ENCODE measurements around the gene ASPG.

ASPG gene

GRCh38 chr14:104131968-104132732 is 46.6 kb downstream of the ASPG start:
- Histone ChIP-seq H3K4me3 (ENCODE audit: low read length) (no peak overlapping the region), H3K4me1 (ENCODE audit: control insufficient read depth, insufficient read depth, low read length) (peaks cover 9% of the 10 kb centered on the region), H3K27me3 (ENCODE audit: control insufficient read depth, insufficient read depth, low read length) (peaks cover 42% of the 10 kb centered on the region), H3K9me3 (ENCODE audit: control insufficient read depth, low read length) (no peaks in the 10 kb centered on the region), H3K9ac (ENCODE audit: low read length) (no peak overlapping the region), H3K36me3 (ENCODE audit: control insufficient read depth, insufficient read depth, low read length) (no peaks in the 10 kb centered on the region)

DNA sequence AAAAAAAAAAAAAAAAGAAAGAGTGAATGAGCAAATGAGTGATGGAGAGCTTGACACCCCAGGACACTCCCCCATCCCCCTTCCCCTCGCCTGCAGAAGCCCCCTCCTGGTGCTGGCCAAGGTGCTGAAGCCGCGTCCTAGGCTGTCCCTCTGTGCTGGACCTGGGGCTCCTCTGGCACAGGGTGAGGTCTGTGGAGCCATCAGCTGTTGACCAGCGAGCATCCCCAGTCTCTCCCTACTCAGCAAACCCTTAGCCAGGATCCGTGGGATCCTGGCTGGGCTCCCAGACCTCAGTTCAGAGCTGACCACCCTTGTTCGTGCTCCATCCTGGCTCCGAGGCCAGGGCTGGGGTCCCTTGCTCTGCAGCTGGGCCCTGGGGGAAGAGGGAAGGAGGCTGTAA is 47.5 kb downstream of the ASPG start:
- Histone ChIP-seq H3K4me1 (ENCODE audit: control insufficient read depth, insufficient read depth, low read length) (peaks cover 15% of the 10 kb centered on the region), H3K9ac (ENCODE audit: low read length) (no peak overlapping the region), H3K36me3 (ENCODE audit: control insufficient read depth, insufficient read depth, low read length) (no peaks in the 10 kb centered on the region), H3K27me3 (ENCODE audit: control insufficient read depth, insufficient read depth, low read length) (peaks cover 49% of the 10 kb centered on the region), H3K9me3 (ENCODE audit: control insufficient read depth, low read length) (no peaks in the 10 kb centered on the region), H3K4me3 (ENCODE audit: low read length) (no peak overlapping the region)

- H3K4me1 ChIP-seq (ENCODE audit: control insufficient read depth, insufficient read depth, low read length): peaks cover 17% of the 10 kb centered on the region
- H3K27me3 ChIP-seq (ENCODE audit: control insufficient read depth, insufficient read depth, low read length): peaks cover 53% of the 10 kb centered on the region
- no peak overlapping the region for H3K9ac ChIP-seq (ENCODE audit: low read length)
- H3K36me3 ChIP-seq (ENCODE audit: control insufficient read depth, insufficient read depth, low read length): no peaks in the 10 kb centered on the region
- no peak overlapping the region for H3K4me3 ChIP-seq (ENCODE audit: low read length)
- H3K9me3 ChIP-seq (ENCODE audit: control insufficient read depth, low read length): no peaks in the 10 kb centered on the region
Observed at GRCh38 chr14:104133496-104133895, 48.0 kb downstream of the ASPG start.

DNA sequence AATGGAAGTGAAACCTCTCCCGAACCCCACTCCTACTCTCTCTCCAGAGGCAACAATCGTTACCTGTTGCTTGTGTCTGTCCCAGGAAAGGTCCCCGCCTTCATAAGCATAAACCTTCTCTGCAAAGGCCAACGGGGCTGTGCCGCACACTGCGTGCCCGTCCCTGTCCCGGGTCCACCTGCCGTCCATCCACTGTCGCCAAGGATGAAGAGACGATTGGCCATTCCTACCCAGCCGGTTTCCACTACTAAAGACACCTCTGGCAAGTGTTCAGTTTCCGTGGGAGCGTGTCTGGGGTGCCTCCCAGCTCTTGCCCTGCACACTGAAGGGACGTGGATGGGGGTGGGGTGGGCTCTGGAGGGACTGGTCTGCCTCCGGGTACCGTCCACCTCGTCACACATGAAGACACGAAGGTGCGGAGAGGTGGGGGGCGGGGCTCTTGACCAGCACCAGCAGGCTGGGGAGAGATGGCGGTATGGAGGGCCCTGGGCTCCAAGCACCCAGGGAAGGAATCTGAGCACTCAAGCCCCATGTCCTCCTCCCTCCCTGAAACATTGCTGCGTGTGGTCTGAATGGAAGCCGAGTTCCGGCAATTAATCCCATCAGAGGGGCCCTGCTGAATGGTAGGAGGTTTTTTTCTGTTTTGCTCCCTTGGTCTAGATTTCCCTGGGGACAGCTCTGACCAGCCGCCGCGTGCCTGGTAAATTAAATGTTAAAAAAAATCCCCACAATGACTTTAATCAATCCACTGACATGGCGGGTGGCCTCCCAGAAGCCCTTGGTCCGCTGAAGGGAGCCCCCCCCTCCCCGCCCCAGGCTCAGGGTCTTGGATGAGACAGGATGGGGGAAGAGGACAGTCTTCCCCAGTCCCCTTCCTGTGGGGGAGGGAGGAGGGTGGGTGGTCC is 48.8 kb downstream of the ASPG start:
- H3K36me3 ChIP-seq (ENCODE audit: control insufficient read depth, insufficient read depth, low read length): no peaks in the 10 kb centered on the region
- peaks cover 20% of the 10 kb centered on the region for H3K4me1 ChIP-seq (ENCODE audit: control insufficient read depth, insufficient read depth, low read length)
- H3K9ac ChIP-seq (ENCODE audit: low read length): no peak overlapping the region
- H3K27me3 ChIP-seq (ENCODE audit: control insufficient read depth, insufficient read depth, low read length): peaks cover 61% of the 10 kb centered on the region
- no peaks in the 10 kb centered on the region for H3K9me3 ChIP-seq (ENCODE audit: control insufficient read depth, low read length)
- H3K4me3 ChIP-seq (ENCODE audit: low read length): no peak overlapping the region

DNA sequence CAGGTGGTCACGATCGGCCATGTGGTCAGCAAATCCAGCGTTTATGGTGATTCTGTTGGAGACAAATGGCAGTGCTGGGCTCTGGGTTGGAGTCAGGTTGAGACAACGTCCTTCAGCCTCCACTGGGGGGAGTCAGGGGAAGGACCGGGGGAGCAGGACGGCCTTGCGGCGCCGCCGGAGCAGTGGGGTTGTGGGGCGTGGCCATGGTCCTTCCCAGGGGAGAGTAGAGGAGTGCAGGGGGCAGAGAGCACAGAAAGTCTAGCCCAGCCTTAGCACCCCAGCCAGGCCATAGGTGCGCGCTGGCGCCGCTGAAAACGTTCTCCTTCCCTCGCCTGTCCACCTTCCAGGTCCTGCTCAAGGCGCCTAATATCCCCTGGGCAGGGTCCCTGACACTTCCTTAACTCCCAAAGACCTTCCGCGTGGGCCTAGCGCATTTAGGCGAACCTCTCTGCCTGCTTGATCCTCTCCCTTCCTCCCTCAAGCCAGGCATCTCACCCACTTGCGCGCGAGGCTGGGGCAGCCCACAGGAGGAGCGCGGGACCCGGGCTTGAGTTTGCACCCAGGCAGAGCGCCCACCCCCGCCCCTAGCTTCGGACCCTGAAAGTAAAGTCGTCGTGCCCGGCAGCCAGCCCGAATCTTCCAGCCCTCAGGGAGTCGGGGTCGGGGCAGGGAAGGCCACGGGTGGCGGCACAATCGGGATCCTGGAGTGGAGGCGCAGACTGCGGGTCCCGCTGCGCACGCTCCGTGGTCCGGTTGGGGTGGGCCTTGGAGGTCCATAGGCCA is 49.8 kb downstream of the ASPG start:
- Histone ChIP-seq H3K4me3 (ENCODE audit: low read length) (no peak overlapping the region), H3K4me1 (ENCODE audit: control insufficient read depth, insufficient read depth, low read length) (peaks cover 26% of the 10 kb centered on the region), H3K9ac (ENCODE audit: low read length) (no peak overlapping the region), H3K36me3 (ENCODE audit: control insufficient read depth, insufficient read depth, low read length) (no peaks in the 10 kb centered on the region), H3K27me3 (ENCODE audit: control insufficient read depth, insufficient read depth, low read length) (peaks cover 68% of the 10 kb centered on the region), H3K9me3 (ENCODE audit: control insufficient read depth, low read length) (no peaks in the 10 kb centered on the region)

DNA sequence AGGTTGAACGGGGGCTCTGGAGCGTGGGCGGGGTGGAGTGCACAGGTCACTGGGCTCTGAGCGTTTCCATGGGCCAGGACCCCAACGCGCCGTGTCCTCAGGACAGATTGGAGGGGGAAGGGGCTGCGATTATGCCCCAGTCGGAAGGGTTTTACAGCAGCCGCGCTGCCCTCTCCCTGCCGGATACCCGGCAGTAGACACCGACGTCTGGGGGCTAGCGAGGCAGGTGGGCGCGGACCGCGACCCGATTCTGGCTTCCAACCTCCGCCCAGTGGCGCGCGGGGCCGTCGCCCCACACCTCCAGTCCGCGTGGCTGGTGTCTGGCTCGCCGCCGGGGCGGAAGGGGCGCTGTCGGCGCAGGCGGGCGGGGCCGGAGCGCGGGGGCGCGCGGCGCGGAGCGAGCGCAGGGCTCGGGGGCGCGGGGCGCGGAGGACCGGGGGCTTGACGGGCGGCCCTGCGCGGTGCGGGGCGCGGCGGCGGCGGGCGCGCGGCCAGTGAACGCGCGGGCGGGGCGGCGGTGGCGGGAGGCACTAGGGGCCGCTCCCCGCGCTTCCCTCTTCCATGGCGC is 50.5 kb downstream of the ASPG start:
- H3K4me1 ChIP-seq (ENCODE audit: control insufficient read depth, insufficient read depth, low read length): peaks cover 26% of the 10 kb centered on the region
- H3K9ac ChIP-seq (ENCODE audit: low read length): no peak overlapping the region
- peaks cover 70% of the 10 kb centered on the region for H3K27me3 ChIP-seq (ENCODE audit: control insufficient read depth, insufficient read depth, low read length)
- no peaks in the 10 kb centered on the region for H3K9me3 ChIP-seq (ENCODE audit: control insufficient read depth, low read length)
- no peaks in the 10 kb centered on the region for H3K36me3 ChIP-seq (ENCODE audit: control insufficient read depth, insufficient read depth, low read length)
- H3K4me3 ChIP-seq (ENCODE audit: low read length): no peak overlapping the region

DNA sequence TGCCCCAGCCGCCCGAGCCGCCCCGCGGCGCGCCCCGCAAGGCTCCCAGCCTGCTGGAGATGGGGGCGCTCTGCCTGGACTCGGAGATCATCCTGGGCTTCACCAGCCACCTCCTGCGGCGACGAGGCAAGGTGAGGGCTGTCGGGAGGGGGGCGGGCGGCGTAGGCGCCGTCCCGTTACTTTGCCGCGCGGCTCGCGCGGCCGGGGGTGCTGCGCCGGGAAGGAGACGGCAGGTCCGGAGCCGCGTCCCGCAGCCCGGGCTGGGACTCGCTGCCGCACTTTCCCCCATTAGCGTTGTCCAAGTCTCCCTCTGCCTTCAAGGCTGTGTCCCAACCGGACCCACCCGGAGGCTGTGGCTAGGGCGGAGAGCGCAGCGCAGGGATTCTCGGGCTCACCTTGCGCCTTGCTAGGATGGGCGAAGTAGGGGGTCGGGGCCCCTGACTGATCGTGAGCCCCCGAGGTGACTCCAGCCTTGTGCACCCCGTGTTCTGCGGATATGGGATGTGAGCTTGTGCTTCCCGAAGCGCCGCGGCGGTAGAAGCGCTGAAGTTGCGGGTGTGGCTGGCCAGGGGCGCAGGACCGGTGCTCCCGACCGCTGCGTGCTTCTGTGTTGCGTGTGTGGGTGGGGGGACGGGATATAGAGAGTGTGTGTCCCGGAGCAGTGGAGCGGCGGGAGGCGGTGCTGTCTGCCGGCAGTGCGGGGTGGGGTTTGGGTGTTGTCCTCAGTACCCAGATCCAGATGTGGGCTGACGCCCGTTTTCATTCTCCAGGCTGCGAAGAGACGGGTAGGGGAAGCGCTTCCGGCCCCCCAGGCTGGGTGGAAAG is 51.2 kb downstream of the ASPG start:
- no peak overlapping the region for H3K4me3 ChIP-seq (ENCODE audit: low read length)
- H3K9me3 ChIP-seq (ENCODE audit: control insufficient read depth, low read length): no peaks in the 10 kb centered on the region
- peaks cover 26% of the 10 kb centered on the region for H3K4me1 ChIP-seq (ENCODE audit: control insufficient read depth, insufficient read depth, low read length)
- H3K9ac ChIP-seq (ENCODE audit: low read length): no peak overlapping the region
- no peaks in the 10 kb centered on the region for H3K36me3 ChIP-seq (ENCODE audit: control insufficient read depth, insufficient read depth, low read length)
- H3K27me3 ChIP-seq (ENCODE audit: control insufficient read depth, insufficient read depth, low read length): peaks cover 70% of the 10 kb centered on the region

DNA sequence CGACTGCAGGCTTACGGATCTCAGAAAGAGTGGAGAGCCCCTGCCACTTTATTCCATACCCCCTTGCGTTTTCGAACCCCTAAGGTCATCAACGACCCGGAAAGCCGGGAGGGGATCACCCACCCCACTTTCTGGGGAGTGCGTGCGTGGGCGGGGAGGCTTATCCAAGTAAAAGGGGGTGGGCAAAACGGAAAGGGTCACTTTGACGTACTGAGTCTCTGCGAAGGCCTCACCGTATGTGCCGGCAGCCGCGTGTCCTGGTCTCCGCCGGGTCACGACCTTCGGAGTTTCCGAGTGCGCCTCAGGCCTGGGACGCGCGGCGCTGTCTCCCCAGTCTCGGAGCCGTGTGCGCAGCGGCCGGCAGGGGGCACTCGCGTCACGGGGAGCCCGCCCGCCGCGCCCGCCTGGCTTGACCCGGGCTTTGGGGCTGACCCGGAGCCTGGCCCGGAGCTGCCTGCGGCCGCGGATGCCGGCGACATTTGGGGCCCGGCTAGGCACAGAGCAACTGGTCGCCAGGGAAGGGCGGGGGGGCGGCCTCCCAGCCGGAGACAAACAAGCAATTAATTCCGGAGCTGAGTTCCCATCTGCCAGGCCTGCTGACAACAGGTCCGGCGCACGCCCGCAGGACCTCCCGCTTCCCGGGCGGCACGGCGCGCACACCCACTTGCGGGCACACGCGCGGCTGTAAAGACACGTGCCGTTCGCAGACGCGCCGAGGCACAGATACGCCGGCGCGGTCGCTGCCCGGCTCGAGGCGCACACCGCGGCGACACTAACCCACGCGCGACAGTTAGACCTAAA is 52.0 kb downstream of the ASPG start:
- Histone ChIP-seq H3K27me3 (ENCODE audit: control insufficient read depth, insufficient read depth, low read length) (peaks cover 67% of the 10 kb centered on the region), H3K4me3 (ENCODE audit: low read length) (no peak overlapping the region), H3K4me1 (ENCODE audit: control insufficient read depth, insufficient read depth, low read length) (peaks cover 26% of the 10 kb centered on the region), H3K36me3 (ENCODE audit: control insufficient read depth, insufficient read depth, low read length) (no peaks in the 10 kb centered on the region), H3K9ac (ENCODE audit: low read length) (no peak overlapping the region), H3K9me3 (ENCODE audit: control insufficient read depth, low read length) (no peaks in the 10 kb centered on the region)

DNA sequence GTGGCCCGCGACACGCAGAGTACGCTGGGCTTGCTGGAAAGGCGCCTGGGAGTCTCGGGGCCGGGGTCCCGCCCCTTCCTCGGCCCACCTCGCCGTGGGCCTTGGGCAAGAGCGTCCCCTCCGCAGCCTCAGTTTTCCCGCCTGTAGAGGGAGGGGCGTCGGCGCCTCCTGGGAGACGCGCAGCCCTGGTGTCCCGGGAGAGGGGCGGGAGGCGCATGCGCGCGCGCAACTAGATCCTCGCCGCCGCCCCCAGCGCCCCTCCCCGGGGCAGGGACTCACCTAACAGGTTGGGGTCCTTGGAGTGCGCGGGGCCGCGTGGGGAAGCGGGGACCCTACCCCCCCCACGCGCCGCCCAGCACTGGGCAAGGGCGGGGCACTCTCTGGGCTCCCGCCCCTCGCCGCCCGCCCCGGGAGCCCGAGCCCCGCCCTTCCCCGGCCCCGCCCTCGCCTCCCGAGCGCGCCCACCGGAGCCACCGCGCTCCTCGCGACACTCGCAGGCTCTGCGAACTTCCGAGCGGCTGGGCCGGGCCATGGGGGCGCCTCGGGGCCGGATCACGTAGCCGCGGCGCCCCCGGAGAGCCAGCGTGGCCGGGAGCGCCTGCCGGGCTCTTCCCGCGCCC is 52.7 kb downstream of the ASPG start, which contains the start of gene KIF26A:
Gene KIF26A, plus strand, starts transcription at position 490 of the 620 bp plus-strand sequence. CDS start 136 bp downstream, outside the sequence.
- peaks cover 66% of the 10 kb centered on the region for H3K27me3 ChIP-seq (ENCODE audit: control insufficient read depth, insufficient read depth, low read length)
- H3K4me3 ChIP-seq (ENCODE audit: low read length): no peak within 1 kb of the TSS
- H3K36me3 ChIP-seq (ENCODE audit: control insufficient read depth, insufficient read depth, low read length): no peaks in the 10 kb centered on the region
- H3K9me3 ChIP-seq (ENCODE audit: control insufficient read depth, low read length): no peaks in the 10 kb centered on the region
- H3K9ac ChIP-seq (ENCODE audit: low read length): no peak within 1 kb of the TSS
- H3K4me1 ChIP-seq (ENCODE audit: control insufficient read depth, insufficient read depth, low read length): peaks cover 26% of the 10 kb centered on the region

GRCh38 chr14:104138718-104139459 is 53.4 kb downstream of the ASPG start:
- peaks cover 59% of the 10 kb centered on the region for H3K27me3 ChIP-seq (ENCODE audit: control insufficient read depth, insufficient read depth, low read length)
- H3K9ac ChIP-seq (ENCODE audit: low read length): no peak overlapping the region
- H3K9me3 ChIP-seq (ENCODE audit: control insufficient read depth, low read length): no peaks in the 10 kb centered on the region
- peaks cover 30% of the 10 kb centered on the region for H3K4me1 ChIP-seq (ENCODE audit: control insufficient read depth, insufficient read depth, low read length)
- no peaks in the 10 kb centered on the region for H3K36me3 ChIP-seq (ENCODE audit: control insufficient read depth, insufficient read depth, low read length)
- no peak overlapping the region for H3K4me3 ChIP-seq (ENCODE audit: low read length)
